Nephron progenitor cell (in vitro differentiated cells): ENCODE data around the gene NTM.

Source experiments
- DNase-seq: peaks from one replicate; pipeline ENCODE4 v3.0.0; 2021
- H3K27ac Mint-ChIP-seq: 2 replicates; pipeline ENCODE4 v1.8.0; 2021; ENCODE audit warnings: mild to moderate bottlenecking, moderate library complexity, mixed read lengths
- H3K27me3 Mint-ChIP-seq: 2 replicates; pipeline ENCODE4 v1.8.0; 2021; ENCODE audit warnings: mild to moderate bottlenecking, low read depth, mixed read lengths; ENCODE audit not compliant: poor library complexity
- H3K36me3 Mint-ChIP-seq: 2 replicates; pipeline ENCODE4 v1.8.0; 2021; ENCODE audit warnings: low read depth, mixed read lengths
- H3K4me1 Mint-ChIP-seq: 2 replicates; pipeline ENCODE4 v1.8.0; 2021; ENCODE audit warnings: mixed read lengths
- H3K4me3 Mint-ChIP-seq: 2 replicates; pipeline ENCODE4 v1.8.0; 2021; ENCODE audit warnings: mild to moderate bottlenecking, moderate library complexity, mixed read lengths
- H3K9me3 Mint-ChIP-seq: 2 replicates; pipeline ENCODE4 v1.8.0; 2021; ENCODE audit warnings: mild to moderate bottlenecking, moderate library complexity, mixed read lengths
- TF ChIP-seq, protein P1 (sequence below): fragments of 200-600 bp; sonication (generic); IDR thresholded peaks from 2 replicates; pipeline ENCODE4 v1.5.0; 2021; ENCODE audit warnings: antibody characterized with exemption

Gene NTM

GRCh38 chr11:131662993-131663392, 292.6 kb downstream of the NTM start:
- TF ChIP-seq, protein P1, sequence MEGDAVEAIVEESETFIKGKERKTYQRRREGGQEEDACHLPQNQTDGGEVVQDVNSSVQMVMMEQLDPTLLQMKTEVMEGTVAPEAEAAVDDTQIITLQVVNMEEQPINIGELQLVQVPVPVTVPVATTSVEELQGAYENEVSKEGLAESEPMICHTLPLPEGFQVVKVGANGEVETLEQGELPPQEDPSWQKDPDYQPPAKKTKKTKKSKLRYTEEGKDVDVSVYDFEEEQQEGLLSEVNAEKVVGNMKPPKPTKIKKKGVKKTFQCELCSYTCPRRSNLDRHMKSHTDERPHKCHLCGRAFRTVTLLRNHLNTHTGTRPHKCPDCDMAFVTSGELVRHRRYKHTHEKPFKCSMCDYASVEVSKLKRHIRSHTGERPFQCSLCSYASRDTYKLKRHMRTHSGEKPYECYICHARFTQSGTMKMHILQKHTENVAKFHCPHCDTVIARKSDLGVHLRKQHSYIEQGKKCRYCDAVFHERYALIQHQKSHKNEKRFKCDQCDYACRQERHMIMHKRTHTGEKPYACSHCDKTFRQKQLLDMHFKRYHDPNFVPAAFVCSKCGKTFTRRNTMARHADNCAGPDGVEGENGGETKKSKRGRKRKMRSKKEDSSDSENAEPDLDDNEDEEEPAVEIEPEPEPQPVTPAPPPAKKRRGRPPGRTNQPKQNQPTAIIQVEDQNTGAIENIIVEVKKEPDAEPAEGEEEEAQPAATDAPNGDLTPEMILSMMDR = no peak
- Mint-ChIP-seq H3K27me3 (peaks cover 14% of the 10 kb centered on the region), H3K4me3 (no peak overlapping the region), H3K36me3 (no peaks in the 10 kb centered on the region), H3K4me1 (peaks cover 89% of the 10 kb centered on the region), H3K27ac (no peak overlapping the region), H3K9me3 (no peaks in the 10 kb centered on the region)
- no peak for DNase-seq

DNA sequence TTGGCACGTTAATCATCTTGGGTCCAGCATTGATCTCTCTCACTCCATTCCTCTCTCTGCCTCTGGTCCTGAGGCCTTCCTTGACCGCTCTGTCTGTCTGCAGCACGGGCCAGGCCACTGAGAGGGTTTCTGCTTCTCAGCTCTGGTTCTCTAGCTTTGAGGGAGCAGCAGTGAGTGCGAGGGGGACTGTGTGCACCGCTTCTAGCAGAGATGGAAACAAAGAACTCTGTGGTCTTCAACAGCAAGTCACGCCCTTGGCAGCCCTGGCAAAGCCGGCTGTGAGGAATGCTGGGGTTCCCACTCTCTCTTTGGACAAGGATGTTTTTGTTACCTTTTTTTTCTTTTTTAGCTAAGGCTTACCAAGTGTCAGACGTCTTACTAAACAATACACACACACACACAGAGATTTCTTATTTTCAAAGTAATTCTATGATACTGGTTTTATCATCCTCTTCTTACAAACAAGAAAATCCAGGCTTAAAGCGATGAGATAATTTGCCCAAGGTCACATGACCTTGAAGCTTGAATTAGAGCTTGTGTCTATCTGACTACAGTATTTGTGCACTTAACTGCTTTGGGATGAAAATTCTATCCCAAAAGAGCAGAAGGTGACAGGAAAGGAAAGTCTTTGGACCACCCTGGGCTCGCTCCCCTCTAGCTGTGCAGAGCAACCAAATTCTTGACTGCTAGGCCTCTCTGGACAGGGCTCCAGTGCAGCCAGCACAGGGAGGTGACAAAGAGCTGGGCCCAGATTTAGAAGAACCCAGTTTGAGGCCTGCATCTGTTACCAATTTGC, 293.2 kb downstream of the NTM start:
- TF ChIP-seq, protein P1 = no peak
- no peak for DNase-seq
- H3K36me3 Mint-ChIP-seq = no peaks in the 10 kb centered on the region
- no peak overlapping the region for H3K27ac Mint-ChIP-seq
- H3K9me3 Mint-ChIP-seq = no peaks in the 10 kb centered on the region
- no peak overlapping the region for H3K4me3 Mint-ChIP-seq
- peaks cover 89% of the 10 kb centered on the region for H3K4me1 Mint-ChIP-seq
- peaks cover 14% of the 10 kb centered on the region for H3K27me3 Mint-ChIP-seq

GRCh38 chr11:131664293-131664692, 293.9 kb downstream of the NTM start:
- Mint-ChIP-seq H3K36me3 (no peaks in the 10 kb centered on the region), H3K27me3 (peaks cover 14% of the 10 kb centered on the region), H3K4me1 (peaks cover 89% of the 10 kb centered on the region), H3K4me3 (no peak overlapping the region), H3K27ac (no peak overlapping the region), H3K9me3 (no peaks in the 10 kb centered on the region)
- no peak for DNase-seq
- TF ChIP-seq, protein P1 = no peak

DNA sequence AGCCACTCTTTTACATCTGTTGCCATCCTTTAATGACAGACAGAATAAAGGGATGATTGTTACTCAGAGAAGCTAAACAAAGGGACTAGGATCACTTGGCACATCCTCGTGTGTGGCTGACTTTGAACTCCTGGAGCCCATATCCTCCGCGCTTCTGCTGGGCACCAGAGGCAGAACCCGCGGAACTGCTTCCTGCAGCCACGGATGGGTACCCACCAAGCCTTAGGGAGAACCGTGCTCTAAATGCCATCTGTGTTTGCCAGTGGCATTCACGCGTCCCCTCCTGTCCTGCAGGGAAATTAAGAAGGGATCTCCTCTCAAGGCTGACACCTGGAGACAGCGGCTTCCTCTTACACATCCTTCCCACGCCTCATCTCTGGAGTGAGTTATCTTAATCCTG, 294.4 kb downstream of the NTM start:
- no peak for DNase-seq
- Mint-ChIP-seq H3K27ac (peak overlapping the region; percentile 44), H3K36me3 (no peaks in the 10 kb centered on the region), H3K9me3 (no peaks in the 10 kb centered on the region), H3K4me1 (peaks cover 89% of the 10 kb centered on the region), H3K4me3 (no peak overlapping the region), H3K27me3 (peaks cover 14% of the 10 kb centered on the region)
- TF ChIP-seq, protein P1 = no peak

GRCh38 chr11:131665344-131665968, 295.0 kb downstream of the NTM start:
- Mint-ChIP-seq H3K4me3 (no peak overlapping the region), H3K27ac (no peak overlapping the region), H3K9me3 (no peaks in the 10 kb centered on the region), H3K36me3 (no peaks in the 10 kb centered on the region), H3K4me1 (peaks cover 89% of the 10 kb centered on the region), H3K27me3 (peaks cover 10% of the 10 kb centered on the region)
- TF ChIP-seq, protein P1 = no peak
- DNase-seq = no peak
